ENCODE results near the gene TTN. TPM values are rescaled to one million over a fixed set of nuclear protein-coding genes. Genes with fewer than 3 reads are reported as not detected.

TTN gene
- total and polyA plus RNA-seq, 2 experiments from 2014 or later = 12.5 to 15.7 TPM

DNA sequence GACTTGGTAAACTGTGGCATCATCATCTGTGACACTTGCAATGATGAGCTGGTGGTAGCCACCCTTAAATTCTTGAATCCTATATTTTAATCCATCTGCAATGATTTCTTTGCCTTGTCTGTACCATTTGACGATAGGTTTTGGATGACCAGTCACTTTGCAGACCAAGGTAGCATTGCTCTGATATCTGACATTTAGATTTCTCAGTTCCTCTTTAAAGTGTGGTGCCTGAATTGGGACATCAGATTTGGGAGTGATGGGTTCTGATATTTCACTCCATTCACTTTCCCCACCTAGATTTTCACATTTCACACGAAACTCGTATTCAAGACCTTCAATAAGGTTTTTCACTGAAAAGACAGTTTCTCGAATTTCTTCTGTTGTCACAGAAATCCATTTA, 271.2 kb downstream of the TTN start:
- Histone ChIP-seq H3K4me3 (no peak overlapping the region), H2AFZ (no peak overlapping the region), H3F3A (replicated peaks; ENCODE audit: low read depth) (no peaks in the 10 kb centered on the region), H3K27ac (ENCODE audit: low read depth) (no peak overlapping the region), H3K4me2 (no peak overlapping the region), H3K9me2 (ENCODE audit: insufficient read depth) (no peaks in the 10 kb centered on the region), H3K4me1 (ENCODE audit: insufficient read depth) (no peaks in the 10 kb centered on the region), H3K36me3 (ENCODE audit: insufficient read depth) (peaks cover 16% of the 10 kb centered on the region), H4K20me1 (replicated peaks; ENCODE audit: insufficient read depth) (peaks cover 10% of the 10 kb centered on the region), H3K27me3 (ENCODE audit: insufficient read depth) (no peaks in the 10 kb centered on the region), H3K79me2 (replicated peaks; ENCODE audit: insufficient read depth) (peaks cover 28% of the 10 kb centered on the region)
- no peak overlapping the region for H3K27ac Mint-ChIP-seq
- peaks cover 23% of the 10 kb centered on the region for H3K36me3 Mint-ChIP-seq (ENCODE audit: low read depth)
- H3K27me3 Mint-ChIP-seq (ENCODE audit: insufficient read depth, low read depth, poor library complexity) = no peaks in the 10 kb centered on the region
- no peaks in the 10 kb centered on the region for H3K4me1 Mint-ChIP-seq
- H3K9me3 Mint-ChIP-seq = no peaks in the 10 kb centered on the region
- DNase-seq (ENCODE audit: low spot score) = no peak
- TF ChIP-seq, protein P1, sequence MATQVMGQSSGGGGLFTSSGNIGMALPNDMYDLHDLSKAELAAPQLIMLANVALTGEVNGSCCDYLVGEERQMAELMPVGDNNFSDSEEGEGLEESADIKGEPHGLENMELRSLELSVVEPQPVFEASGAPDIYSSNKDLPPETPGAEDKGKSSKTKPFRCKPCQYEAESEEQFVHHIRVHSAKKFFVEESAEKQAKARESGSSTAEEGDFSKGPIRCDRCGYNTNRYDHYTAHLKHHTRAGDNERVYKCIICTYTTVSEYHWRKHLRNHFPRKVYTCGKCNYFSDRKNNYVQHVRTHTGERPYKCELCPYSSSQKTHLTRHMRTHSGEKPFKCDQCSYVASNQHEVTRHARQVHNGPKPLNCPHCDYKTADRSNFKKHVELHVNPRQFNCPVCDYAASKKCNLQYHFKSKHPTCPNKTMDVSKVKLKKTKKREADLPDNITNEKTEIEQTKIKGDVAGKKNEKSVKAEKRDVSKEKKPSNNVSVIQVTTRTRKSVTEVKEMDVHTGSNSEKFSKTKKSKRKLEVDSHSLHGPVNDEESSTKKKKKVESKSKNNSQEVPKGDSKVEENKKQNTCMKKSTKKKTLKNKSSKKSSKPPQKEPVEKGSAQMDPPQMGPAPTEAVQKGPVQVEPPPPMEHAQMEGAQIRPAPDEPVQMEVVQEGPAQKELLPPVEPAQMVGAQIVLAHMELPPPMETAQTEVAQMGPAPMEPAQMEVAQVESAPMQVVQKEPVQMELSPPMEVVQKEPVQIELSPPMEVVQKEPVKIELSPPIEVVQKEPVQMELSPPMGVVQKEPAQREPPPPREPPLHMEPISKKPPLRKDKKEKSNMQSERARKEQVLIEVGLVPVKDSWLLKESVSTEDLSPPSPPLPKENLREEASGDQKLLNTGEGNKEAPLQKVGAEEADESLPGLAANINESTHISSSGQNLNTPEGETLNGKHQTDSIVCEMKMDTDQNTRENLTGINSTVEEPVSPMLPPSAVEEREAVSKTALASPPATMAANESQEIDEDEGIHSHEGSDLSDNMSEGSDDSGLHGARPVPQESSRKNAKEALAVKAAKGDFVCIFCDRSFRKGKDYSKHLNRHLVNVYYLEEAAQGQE (IDR thresholded peaks at IDR 0.05; ENCODE audit: unreplicated experiment) = no peak
- TF ChIP-seq NANOG (IDR thresholded peaks at IDR 0.05; ENCODE audit: borderline replicate concordance) (no peak), STAT1 (IDR thresholded peaks at IDR 0.05; ENCODE audit: unreplicated experiment) (no peak), EZH2 (IDR thresholded peaks at IDR 0.05; ENCODE audit: low read depth, unreplicated experiment) (no peak), ZNF114 (CRISPR knock-in tag; IDR thresholded peaks at IDR 0.05) (no peak), ZNF331 (CRISPR knock-in tag; IDR thresholded peaks at IDR 0.05; ENCODE audit: low read depth) (no peak), JUNB (IDR thresholded peaks at IDR 0.05; ENCODE audit: unreplicated experiment) (no peak), EZH2phosphoT487 (IDR thresholded peaks at IDR 0.05; ENCODE audit: unreplicated experiment) (no peak), POLR2AphosphoS5 (IDR thresholded peaks at IDR 0.05; ENCODE audit: low read depth) (no peak), CREB1 (CRISPR knock-in tag; IDR thresholded peaks at IDR 0.05; ENCODE audit: low read depth) (no peak)
- TF ChIP-seq, protein P2, sequence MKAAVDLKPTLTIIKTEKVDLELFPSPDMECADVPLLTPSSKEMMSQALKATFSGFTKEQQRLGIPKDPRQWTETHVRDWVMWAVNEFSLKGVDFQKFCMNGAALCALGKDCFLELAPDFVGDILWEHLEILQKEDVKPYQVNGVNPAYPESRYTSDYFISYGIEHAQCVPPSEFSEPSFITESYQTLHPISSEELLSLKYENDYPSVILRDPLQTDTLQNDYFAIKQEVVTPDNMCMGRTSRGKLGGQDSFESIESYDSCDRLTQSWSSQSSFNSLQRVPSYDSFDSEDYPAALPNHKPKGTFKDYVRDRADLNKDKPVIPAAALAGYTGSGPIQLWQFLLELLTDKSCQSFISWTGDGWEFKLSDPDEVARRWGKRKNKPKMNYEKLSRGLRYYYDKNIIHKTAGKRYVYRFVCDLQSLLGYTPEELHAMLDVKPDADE (IDR thresholded peaks at IDR 0.05) = no peak
- TF ChIP-seq, protein P3, sequence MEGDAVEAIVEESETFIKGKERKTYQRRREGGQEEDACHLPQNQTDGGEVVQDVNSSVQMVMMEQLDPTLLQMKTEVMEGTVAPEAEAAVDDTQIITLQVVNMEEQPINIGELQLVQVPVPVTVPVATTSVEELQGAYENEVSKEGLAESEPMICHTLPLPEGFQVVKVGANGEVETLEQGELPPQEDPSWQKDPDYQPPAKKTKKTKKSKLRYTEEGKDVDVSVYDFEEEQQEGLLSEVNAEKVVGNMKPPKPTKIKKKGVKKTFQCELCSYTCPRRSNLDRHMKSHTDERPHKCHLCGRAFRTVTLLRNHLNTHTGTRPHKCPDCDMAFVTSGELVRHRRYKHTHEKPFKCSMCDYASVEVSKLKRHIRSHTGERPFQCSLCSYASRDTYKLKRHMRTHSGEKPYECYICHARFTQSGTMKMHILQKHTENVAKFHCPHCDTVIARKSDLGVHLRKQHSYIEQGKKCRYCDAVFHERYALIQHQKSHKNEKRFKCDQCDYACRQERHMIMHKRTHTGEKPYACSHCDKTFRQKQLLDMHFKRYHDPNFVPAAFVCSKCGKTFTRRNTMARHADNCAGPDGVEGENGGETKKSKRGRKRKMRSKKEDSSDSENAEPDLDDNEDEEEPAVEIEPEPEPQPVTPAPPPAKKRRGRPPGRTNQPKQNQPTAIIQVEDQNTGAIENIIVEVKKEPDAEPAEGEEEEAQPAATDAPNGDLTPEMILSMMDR (conservative IDR thresholded peaks at IDR 0.05; ENCODE audit: low read depth in 2 of 2) = no peak
- TF ChIP-seq, protein P4, sequence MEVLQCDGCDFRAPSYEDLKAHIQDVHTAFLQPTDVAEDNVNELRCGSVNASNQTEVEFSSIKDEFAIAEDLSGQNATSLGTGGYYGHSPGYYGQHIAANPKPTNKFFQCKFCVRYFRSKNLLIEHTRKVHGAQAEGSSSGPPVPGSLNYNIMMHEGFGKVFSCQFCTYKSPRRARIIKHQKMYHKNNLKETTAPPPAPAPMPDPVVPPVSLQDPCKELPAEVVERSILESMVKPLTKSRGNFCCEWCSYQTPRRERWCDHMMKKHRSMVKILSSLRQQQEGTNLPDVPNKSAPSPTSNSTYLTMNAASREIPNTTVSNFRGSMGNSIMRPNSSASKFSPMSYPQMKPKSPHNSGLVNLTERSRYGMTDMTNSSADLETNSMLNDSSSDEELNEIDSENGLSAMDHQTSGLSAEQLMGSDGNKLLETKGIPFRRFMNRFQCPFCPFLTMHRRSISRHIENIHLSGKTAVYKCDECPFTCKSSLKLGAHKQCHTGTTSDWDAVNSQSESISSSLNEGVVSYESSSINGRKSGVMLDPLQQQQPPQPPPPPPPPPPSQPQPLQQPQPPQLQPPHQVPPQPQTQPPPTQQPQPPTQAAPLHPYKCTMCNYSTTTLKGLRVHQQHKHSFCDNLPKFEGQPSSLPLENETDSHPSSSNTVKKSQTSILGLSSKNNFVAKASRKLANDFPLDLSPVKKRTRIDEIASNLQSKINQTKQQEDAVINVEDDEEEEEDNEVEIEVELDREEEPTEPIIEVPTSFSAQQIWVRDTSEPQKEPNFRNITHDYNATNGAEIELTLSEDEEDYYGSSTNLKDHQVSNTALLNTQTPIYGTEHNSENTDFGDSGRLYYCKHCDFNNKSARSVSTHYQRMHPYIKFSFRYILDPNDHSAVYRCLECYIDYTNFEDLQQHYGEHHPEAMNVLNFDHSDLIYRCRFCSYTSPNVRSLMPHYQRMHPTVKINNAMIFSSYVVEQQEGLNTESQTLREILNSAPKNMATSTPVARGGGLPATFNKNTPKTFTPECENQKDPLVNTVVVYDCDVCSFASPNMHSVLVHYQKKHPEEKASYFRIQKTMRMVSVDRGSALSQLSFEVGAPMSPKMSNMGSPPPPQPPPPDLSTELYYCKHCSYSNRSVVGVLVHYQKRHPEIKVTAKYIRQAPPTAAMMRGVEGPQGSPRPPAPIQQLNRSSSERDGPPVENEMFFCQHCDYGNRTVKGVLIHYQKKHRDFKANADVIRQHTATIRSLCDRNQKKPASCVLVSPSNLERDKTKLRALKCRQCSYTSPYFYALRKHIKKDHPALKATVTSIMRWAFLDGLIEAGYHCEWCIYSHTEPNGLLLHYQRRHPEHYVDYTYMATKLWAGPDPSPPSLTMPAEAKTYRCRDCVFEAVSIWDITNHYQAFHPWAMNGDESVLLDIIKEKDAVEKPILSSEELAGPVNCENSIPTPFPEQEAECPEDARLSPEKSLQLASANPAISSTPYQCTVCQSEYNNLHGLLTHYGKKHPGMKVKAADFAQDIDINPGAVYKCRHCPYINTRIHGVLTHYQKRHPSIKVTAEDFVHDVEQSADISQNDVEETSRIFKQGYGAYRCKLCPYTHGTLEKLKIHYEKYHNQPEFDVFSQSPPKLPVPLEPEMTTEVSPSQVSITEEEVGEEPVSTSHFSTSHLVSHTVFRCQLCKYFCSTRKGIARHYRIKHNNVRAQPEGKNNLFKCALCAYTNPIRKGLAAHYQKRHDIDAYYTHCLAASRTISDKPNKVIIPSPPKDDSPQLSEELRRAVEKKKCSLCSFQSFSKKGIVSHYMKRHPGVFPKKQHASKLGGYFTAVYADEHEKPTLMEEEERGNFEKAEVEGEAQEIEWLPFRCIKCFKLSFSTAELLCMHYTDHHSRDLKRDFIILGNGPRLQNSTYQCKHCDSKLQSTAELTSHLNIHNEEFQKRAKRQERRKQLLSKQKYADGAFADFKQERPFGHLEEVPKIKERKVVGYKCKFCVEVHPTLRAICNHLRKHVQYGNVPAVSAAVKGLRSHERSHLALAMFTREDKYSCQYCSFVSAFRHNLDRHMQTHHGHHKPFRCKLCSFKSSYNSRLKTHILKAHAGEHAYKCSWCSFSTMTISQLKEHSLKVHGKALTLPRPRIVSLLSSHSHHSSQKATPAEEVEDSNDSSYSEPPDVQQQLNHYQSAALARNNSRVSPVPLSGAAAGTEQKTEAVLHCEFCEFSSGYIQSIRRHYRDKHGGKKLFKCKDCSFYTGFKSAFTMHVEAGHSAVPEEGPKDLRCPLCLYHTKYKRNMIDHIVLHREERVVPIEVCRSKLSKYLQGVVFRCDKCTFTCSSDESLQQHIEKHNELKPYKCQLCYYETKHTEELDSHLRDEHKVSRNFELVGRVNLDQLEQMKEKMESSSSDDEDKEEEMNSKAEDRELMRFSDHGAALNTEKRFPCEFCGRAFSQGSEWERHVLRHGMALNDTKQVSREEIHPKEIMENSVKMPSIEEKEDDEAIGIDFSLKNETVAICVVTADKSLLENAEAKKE (CRISPR knock-in tag; IDR thresholded peaks at IDR 0.05) = no peak
- H3K4me3 Mint-ChIP-seq = no peak overlapping the region
- ATAC-seq = no peak
